Activated CD8-positive, alpha-beta T cell treated with anti-CD3 and anti-CD28 coated beads, Interleukin-2, amount 10 ng/mL, durations not matched to agents 7 days and 5 days (primary cell): ENCODE measurements around the gene MRPS7. TPM values are rescaled to one million over a fixed set of nuclear protein-coding genes. Genes with fewer than 3 reads are reported as not detected.
"Not testable (repeated sequence)": the region's sequence is repeated elsewhere in the genome, so short reads cannot be mapped to it uniquely, and the experiment has no call there.

Experiments
- ATAC-seq: fragments of 150-1000 bp; cut with Tn5 transposase; one replicate; pipeline ENCODE4 v1.10.0; 2021; ENCODE audit warnings: moderate library complexity
- CTCF ChIA-PET: fragments of 350-600 bp; sonication (Branson Sonifier 250); formaldehyde crosslinking; loops from one replicate; lab custom pipeline; 2021; ENCODE audit warnings: antibody characterized with exemption; lab: Charles Lee
- POLR2A ChIA-PET: fragments of 350-600 bp; sonication (Branson Sonifier 250); formaldehyde crosslinking; loops from one replicate; lab custom pipeline; 2021; ENCODE audit warnings: antibody characterized with exemption; lab: Charles Lee
- DNase-seq: peaks from one replicate; pipeline ENCODE4 v3.0.0-alpha.2; 2020
- H3K27ac Mint-ChIP-seq: one replicate; pipeline ENCODE4 v1.8.0; 2021; ENCODE audit warnings: mild to moderate bottlenecking, mixed read lengths
- H3K27me3 Mint-ChIP-seq: one replicate; pipeline ENCODE4 v1.8.0; 2021; ENCODE audit warnings: low read depth, mixed read lengths
- H3K36me3 Mint-ChIP-seq: one replicate; pipeline ENCODE4 v1.8.0; 2021; ENCODE audit warnings: low read depth, mixed read lengths
- H3K4me1 Mint-ChIP-seq: one replicate; pipeline ENCODE4 v1.8.0; 2021; ENCODE audit warnings: low read depth, mixed read lengths
- H3K4me3 Mint-ChIP-seq: one replicate; pipeline ENCODE4 v1.8.0; 2021; ENCODE audit warnings: mild to moderate bottlenecking, mixed read lengths
- H3K9me3 Mint-ChIP-seq: one replicate; pipeline ENCODE4 v1.8.0; 2022; ENCODE audit warnings: mixed read lengths; ENCODE audit not compliant: insufficient read depth
- total RNA-seq, 2 experiments: library from RNA; stranded (reverse); gene quantifications; one replicate each; pipeline ENCODE4 v1.2.3, GENCODE V29; 2021

Gene MRPS7
- total RNA-seq, 2 experiments from 2014 or later: 62.1 to 66.1 TPM

GRCh38 chr17:75288770-75289114, 27.1 kb downstream of the MRPS7 start:
- peaks cover 27% of the 10 kb centered on the region for H3K36me3 Mint-ChIP-seq
- ChIA-PET POLR2A (interaction anchor here (0.7 to 3.8 kb wide), 24 partner anchors 8 to 416 kb away, joined by 3 to 76 read pairs (median 5); partner anchors contain the start of genes FDXR, GGA3, GRB2 and MIF4GD), CTCF (interaction anchor here (0.6 to 3.5 kb wide), 26 partner anchors 11 to 313 kb away, joined by 3 to 75 read pairs (median 6); partner anchors contain the start of genes GGA3, GRB2, MIF4GD and MRPS7)
- H3K4me1 Mint-ChIP-seq: peaks cover 27% of the 10 kb centered on the region
- ATAC-seq: peak; percentile 28
- H3K9me3 Mint-ChIP-seq: no peaks in the 10 kb centered on the region
- H3K4me3 Mint-ChIP-seq: peak overlapping the region; percentile 97
- peak overlapping the region; percentile 100 for H3K27ac Mint-ChIP-seq
- DNase-seq: peak; percentile 67
- no peaks in the 10 kb centered on the region for H3K27me3 Mint-ChIP-seq

- peaks cover 26% of the 10 kb centered on the region for H3K36me3 Mint-ChIP-seq
- ChIA-PET CTCF (interaction anchor here (0.5 to 3.5 kb wide), 28 partner anchors 11 to 312 kb away, joined by 3 to 75 read pairs (median 5); partner anchors contain the start of genes GGA3, GRB2, MIF4GD and MRPS7), POLR2A (interaction anchor here (0.6 to 3.8 kb wide), 27 partner anchors 8 to 416 kb away, joined by 3 to 76 read pairs (median 5); partner anchors contain the start of genes FDXR, GGA3, GRB2 and MIF4GD)
- peak within 1 kb of the TSS; percentile 100 for H3K27ac Mint-ChIP-seq
- H3K27me3 Mint-ChIP-seq: no peaks in the 10 kb centered on the region
- no peaks in the 10 kb centered on the region for H3K9me3 Mint-ChIP-seq
- DNase-seq (peak; percentile 99), ATAC-seq (peak; percentile 92)
- H3K4me1 Mint-ChIP-seq: peaks cover 27% of the 10 kb centered on the region
- H3K4me3 Mint-ChIP-seq: peak within 1 kb of the TSS; percentile 97
Measured at GRCh38 chr17:75289115-75289831, 27.6 kb downstream of the MRPS7 start, which contains the start of gene SLC25A19. SLC25A19 (minus strand) TSS chr17:75289433; CDS start chr17:75286764, 2,669 bp downstream.

GRCh38 chr17:75289832-75290337, 28.2 kb downstream of the MRPS7 start:
- CTCF ChIA-PET: interaction anchor here (0.5 to 3.5 kb wide), 23 partner anchors 12 to 291 kb away, joined by 3 to 75 read pairs (median 6); partner anchors contain the start of genes GGA3, GRB2, MIF4GD and MRPS7
- Mint-ChIP-seq H3K27me3 (no peaks in the 10 kb centered on the region), H3K27ac (peak overlapping the region; percentile 100), H3K9me3 (no peaks in the 10 kb centered on the region), H3K4me3 (peak overlapping the region; percentile 97), H3K36me3 (peaks cover 25% of the 10 kb centered on the region), H3K4me1 (peaks cover 27% of the 10 kb centered on the region)
- DNase-seq (peak; percentile 83), ATAC-seq (peak; percentile 14)
- POLR2A ChIA-PET: interaction anchor here (0.6 to 3.8 kb wide), 23 partner anchors 7 to 417 kb away, joined by 3 to 76 read pairs (median 5); partner anchors contain the start of genes FDXR, GGA3, GRB2 and MIF4GD

- H3K4me3 Mint-ChIP-seq: not testable (repeated sequence)
Measured at GRCh38 chr17:75292810-75293448, 31.2 kb downstream of the MRPS7 start.

GRCh38 chr17:75295201-75296158, 33.8 kb downstream of the MRPS7 start:
- H3K27me3 Mint-ChIP-seq: no peaks in the 10 kb centered on the region
- H3K27ac Mint-ChIP-seq: peak overlapping the region; percentile 81
- ATAC-seq (no peak), DNase-seq (no peak)
- POLR2A ChIA-PET: interaction anchor here (1.0 to 1.9 kb wide), 3 partner anchors 34 to 221 kb away, joined by 4 to 6 read pairs (median 5); partner anchors contain the start of genes GGA3, GRB2, MRPS7 and TSEN54
- H3K36me3 Mint-ChIP-seq: peaks cover 2% of the 10 kb centered on the region
- H3K4me3 Mint-ChIP-seq: no peak overlapping the region
- H3K4me1 Mint-ChIP-seq: peaks cover 26% of the 10 kb centered on the region
- H3K9me3 Mint-ChIP-seq: no peaks in the 10 kb centered on the region
- CTCF ChIA-PET: interaction anchor here (0.8 to 2.9 kb wide), 6 partner anchors 23 to 117 kb away, joined by 3 to 15 read pairs (median 6); partner anchors contain the start of gene MIF4GD

More at GRCh38 chr17:75292810-75293448, 31.2 kb downstream of the MRPS7 start:
- ChIA-PET CTCF (interaction anchor here (0.6 to 1.1 kb wide), 3 partner anchors 22 to 119 kb away, joined by 3 to 4 read pairs (median 4); partner anchors contain the start of gene MIF4GD), POLR2A (interaction anchor here (1.3 kb wide), 1 partner anchor 112 kb away, joined by 3 read pairs; no protein-coding TSS in a partner anchor)
- ATAC-seq, H3K36me3 Mint-ChIP-seq, H3K9me3 Mint-ChIP-seq, H3K27ac Mint-ChIP-seq, DNase-seq, H3K27me3 Mint-ChIP-seq: not testable (repeated sequence)
- H3K4me1 Mint-ChIP-seq: peaks cover 37% of the 10 kb centered on the region

GRCh38 chr17:75300280-75300679, 38.6 kb downstream of the MRPS7 start:
- no peak for ATAC-seq

GRCh38 chr17:75301049-75301448, 39.4 kb downstream of the MRPS7 start:
- Mint-ChIP-seq H3K27ac (no peak overlapping the region), H3K9me3 (no peaks in the 10 kb centered on the region), H3K4me3 (no peak overlapping the region), H3K27me3 (no peaks in the 10 kb centered on the region), H3K36me3 (no peaks in the 10 kb centered on the region), H3K4me1 (peaks cover 13% of the 10 kb centered on the region)
- ChIA-PET CTCF (no interaction called here), POLR2A (interaction anchor here (1.0 kb wide), 1 partner anchor 12 kb away, joined by 4 read pairs; the partner anchor contains the start of gene SLC25A19)
- no peak for DNase-seq
- no peak for ATAC-seq

More at GRCh38 chr17:75300280-75300679, 38.6 kb downstream of the MRPS7 start:
- Mint-ChIP-seq H3K9me3 (no peaks in the 10 kb centered on the region), H3K27me3 (no peaks in the 10 kb centered on the region), H3K4me3 (no peak overlapping the region), H3K27ac (no peak overlapping the region), H3K4me1 (peaks cover 21% of the 10 kb centered on the region), H3K36me3 (no peaks in the 10 kb centered on the region)
- POLR2A ChIA-PET: interaction anchor here (1.0 kb wide), 1 partner anchor 11 kb away, joined by 5 read pairs; the partner anchor contains the start of gene SLC25A19
- CTCF ChIA-PET: no interaction called here
- DNase-seq: no peak

GRCh38 chr17:75301502-75302206, 40.0 kb downstream of the MRPS7 start:
- H3K4me1 Mint-ChIP-seq: peaks cover 11% of the 10 kb centered on the region
- DNase-seq: no peak
- H3K27ac Mint-ChIP-seq: no peak overlapping the region
- ChIA-PET POLR2A (interaction anchor here (0.6 to 1.0 kb wide), 2 partner anchors 10 to 12 kb away, joined by 4 read pairs; partner anchors contain the start of gene SLC25A19), CTCF (no interaction called here)
- H3K27me3 Mint-ChIP-seq: no peaks in the 10 kb centered on the region
- no peaks in the 10 kb centered on the region for H3K9me3 Mint-ChIP-seq
- H3K36me3 Mint-ChIP-seq: no peaks in the 10 kb centered on the region
- no peak for ATAC-seq
- H3K4me3 Mint-ChIP-seq: no peak overlapping the region

GRCh38 chr17:75307957-75308731, 46.5 kb downstream of the MRPS7 start:
- no peaks in the 10 kb centered on the region for H3K36me3 Mint-ChIP-seq
- peak overlapping the region; percentile 7 for H3K27ac Mint-ChIP-seq
- ChIA-PET CTCF (interaction anchor here (2.1 to 3.2 kb wide), 2 partner anchors 14 to 104 kb away, joined by 6 to 13 read pairs; no protein-coding TSS in a partner anchor), POLR2A (interaction anchor here (1.2 kb wide), 1 partner anchor 8 kb away, joined by 3 read pairs; no protein-coding TSS in a partner anchor)
- DNase-seq: no peak
- H3K9me3 Mint-ChIP-seq: no peaks in the 10 kb centered on the region
- peaks cover 7% of the 10 kb centered on the region for H3K4me1 Mint-ChIP-seq
- H3K27me3 Mint-ChIP-seq: no peaks in the 10 kb centered on the region
- no peak overlapping the region for H3K4me3 Mint-ChIP-seq
- ATAC-seq: no peak
